Fibroblast of peridontal ligament (primary cell): Measurements from ENCODE around the gene TMEM132C.

Source experiments
- DNase-seq: peaks from one replicate; pipeline ENCODE4 v3.0.0-alpha.2; 2010; ENCODE audit errors: extremely low read depth

The TMEM132C gene

GRCh38 chr12:128288357-128288756, 21.4 kb downstream of the TMEM132C start:
- DNase-seq = no peak

- no peak for DNase-seq
These were observed 21.9 kb downstream of the TMEM132C start for GRCh38 chr12:128288896-128289295.

DNA sequence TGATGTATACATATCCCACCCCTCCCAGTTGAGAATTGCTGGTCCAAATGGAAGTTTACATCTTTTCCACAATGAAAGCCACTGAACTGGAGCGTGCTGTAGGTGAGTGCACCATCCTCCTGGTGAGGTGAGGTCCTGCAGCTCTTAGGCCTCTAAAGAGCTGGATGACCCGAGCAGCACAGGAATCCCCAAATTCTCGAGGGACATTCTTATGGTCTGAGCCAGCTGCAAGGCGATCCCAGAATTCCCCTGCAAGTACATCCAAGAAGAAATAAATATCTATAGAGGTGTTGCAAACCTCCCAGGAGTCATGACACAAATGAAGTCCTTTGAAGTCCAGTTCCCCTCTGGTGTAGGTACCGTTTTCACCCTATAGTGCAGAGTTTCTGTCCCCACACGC, 24.0 kb downstream of the TMEM132C start:
- DNase-seq = no peak

- DNase-seq = no peak
These were observed 31.2 kb downstream of the TMEM132C start for GRCh38 chr12:128298091-128298748.

- DNase-seq = no peak
These were observed 38.4 kb downstream of the TMEM132C start for GRCh38 chr12:128305336-128305892.

GRCh38 chr12:128307791-128308190, 40.8 kb downstream of the TMEM132C start:
- DNase-seq = no peak

DNA sequence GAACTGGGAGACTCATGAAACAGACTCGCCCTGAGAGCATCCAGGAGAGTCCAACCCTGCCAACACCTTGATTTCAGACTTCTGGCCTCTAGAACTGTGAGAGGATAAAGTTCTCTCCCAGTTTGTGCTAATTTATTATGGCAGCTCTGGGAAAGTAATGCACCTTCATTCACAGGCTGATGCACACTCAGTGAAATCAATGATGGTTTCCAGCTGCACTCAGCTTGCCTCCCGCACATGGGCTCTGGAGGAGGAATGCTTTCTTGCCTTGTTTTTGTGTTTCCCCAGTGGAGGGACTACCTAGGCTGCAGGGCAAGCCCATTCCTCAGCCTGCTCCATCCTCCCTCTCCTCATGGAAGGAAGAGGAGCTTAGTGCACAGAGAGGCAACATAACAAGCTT, 45.7 kb downstream of the TMEM132C start:
- DNase-seq = no peak

GRCh38 chr12:128313931-128314330, 47.0 kb downstream of the TMEM132C start:
- DNase-seq = no peak

DNA sequence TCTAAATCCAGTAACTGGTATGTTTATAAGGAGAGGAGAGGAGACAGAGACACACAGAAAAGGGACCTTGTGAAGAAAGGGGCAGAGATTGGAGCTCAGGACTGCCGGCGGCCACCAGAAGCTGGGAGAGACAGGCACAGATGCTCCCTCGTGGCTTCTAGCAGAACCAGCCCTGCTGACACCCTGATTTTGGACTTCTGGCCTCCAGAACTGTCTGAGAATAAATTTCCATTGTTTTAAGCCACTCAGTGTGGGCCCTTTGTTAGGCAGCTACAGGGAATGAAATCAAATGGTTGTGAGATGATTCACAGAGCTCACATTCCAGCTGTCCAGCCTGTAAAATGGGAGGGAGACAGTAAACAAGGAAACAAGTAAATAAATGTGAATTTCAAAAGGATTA, 47.6 kb downstream of the TMEM132C start:
- DNase-seq = no peak

DNA sequence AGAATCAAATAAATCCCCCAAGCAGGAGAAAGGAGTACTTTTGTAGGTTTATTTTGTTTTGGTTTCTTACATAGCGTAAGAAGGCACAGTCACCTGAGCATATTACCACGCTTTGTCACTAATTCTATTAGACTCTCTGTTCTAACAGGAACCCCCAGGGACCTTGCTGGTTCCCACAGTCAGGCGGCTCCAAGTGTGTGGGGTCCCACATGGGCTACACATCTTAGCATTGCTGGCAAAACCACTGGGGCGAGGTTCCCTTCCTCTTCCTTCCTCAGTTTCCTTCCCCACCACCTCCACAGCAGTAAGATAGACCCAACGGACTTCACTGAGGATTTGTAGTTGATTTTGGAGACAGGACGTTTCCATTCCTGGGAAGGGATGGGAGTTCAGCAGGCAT, 49.1 kb downstream of the TMEM132C start:
- DNase-seq = no peak

- no peak for DNase-seq
These were observed 50.1 kb downstream of the TMEM132C start for GRCh38 chr12:128316973-128317526.

DNA sequence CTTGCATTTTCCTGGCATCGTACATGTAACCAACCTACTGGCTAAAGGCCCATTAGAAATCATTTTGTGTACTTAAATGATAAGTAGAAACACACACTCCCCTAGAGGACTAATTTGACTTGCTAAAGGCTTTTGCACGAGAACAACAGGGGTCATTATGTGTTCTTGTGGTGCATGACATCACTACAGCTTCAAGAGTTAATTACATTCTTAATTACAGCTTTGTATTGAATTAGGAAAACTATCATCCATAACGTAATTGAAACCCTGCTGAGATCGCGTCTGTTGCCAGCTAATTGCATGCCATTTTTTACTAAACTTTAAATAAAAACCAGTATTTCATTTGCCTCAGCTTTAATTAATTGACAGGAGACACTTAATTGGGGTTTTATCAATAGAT, 51.4 kb downstream of the TMEM132C start:
- DNase-seq = no peak

DNA sequence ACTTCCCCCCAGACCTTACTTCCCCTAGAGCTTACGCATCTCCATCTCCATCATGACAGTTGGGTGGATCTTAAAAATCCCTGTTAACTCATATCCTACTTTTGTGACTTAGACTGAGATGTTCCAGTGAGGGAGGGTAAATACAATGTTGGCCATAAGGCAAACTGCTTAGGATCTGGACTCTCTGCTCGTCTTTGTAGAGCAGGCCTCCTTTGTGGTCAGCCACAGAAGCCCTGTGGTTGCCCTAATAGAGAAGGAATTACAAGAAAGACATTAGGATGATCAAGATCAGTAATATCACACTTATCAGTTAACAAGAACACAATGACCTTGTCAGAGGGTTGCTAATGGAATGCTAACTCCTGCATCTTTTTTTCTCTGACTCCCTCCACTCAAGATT, 52.0 kb downstream of the TMEM132C start:
- no peak for DNase-seq

GRCh38 chr12:128322341-128322740, 55.4 kb downstream of the TMEM132C start:
- DNase-seq = no peak

- DNase-seq = no peak
These were observed 56.4 kb downstream of the TMEM132C start for GRCh38 chr12:128323145-128323920.

- DNase-seq = no peak
These were observed 58.7 kb downstream of the TMEM132C start for GRCh38 chr12:128325646-128326045.

DNA sequence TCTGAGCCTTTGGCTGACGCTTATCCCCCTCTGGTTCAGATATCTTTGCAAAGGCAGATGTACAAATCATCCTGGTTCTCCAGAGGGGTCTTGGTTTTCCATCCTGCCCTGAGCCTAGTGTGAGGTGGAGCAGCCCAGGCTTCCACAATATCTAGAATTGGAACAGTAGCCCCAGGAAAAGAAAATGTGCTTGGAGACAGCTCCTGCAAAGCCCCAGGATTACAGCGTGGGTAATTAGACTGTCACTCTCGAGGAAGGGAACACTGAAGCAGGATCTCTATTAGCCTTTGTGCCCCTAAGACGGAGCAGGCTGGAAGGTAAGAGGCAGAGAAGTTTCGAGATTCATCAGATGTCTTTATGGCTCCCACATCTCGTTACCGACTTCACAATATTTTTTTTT, 59.4 kb downstream of the TMEM132C start:
- DNase-seq = no peak

GRCh38 chr12:128328961-128329360, 62.0 kb downstream of the TMEM132C start:
- no peak for DNase-seq

- DNase-seq = no peak
These were observed 69.5 kb downstream of the TMEM132C start for GRCh38 chr12:128336204-128337070.

DNA sequence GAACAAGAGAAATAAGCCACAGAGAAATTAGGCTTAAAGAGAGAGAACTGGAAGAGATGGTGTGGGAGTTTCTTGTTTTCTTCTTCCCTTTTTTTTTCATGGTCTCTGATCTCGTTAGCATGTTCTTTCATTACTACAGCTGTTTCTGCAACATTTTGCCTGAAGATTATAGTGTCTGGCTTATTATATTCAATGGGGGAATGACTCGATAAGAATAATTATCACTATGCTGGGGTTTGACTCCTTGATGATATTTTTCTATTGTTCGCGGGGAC, 70.0 kb downstream of the TMEM132C start:
- DNase-seq = no peak

DNA sequence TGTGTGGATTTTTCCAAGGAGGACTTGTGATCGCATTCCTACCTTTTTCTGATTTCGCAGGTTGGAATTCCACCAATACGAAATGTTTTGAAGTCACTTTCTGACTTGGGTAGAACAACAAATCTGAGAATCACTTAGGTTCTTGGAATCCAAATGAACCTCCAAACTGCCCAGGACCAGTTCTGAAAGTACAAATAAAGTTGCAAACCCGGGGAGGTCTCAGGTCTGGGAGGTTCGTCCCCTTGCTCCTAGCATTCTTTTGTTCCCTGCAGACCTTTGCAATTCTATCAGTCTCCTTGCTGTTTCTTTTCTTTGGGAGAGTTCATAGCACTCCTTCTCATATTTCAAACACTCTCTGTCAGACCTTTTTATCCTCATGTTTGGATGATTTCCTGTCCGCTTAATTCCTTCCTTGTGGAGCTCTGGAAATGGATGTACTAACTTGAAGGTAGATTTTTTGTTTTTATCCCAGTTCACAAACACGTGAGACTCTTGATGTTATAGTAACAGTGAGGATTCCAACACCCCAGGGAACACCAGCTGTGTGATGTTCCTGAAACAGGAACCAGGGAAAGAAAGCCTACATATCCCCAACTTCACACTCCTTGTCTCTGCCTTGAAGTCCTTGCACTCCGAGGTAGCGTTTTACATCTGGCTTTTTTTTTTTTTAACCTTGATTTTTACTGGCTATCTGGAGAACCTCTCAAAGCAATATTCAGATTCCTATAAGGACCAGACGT, 70.6 kb downstream of the TMEM132C start:
- DNase-seq = no peak
